H9 (cell line): ENCODE data around the gene PAQR7. TPM values are rescaled to one million over a fixed set of nuclear protein-coding genes. Genes with fewer than 3 reads are reported as not detected.
A peak's percentile ranks its signal among the peaks of the same experiment; 100 is the strongest.

ENCODE experiments used
- DNase-seq: peaks from one replicate; pipeline ENCODE4 v3.0.0-alpha.2; 2017
- H2AFZ ChIP-seq: one replicate; pipeline ENCODE4 v1.6.1; 2013; ENCODE audit warnings: mild to moderate bottlenecking, low read length, control low read depth, moderate library complexity
- H2AK5ac ChIP-seq: 2 replicates; pipeline ENCODE4 v1.6.1; 2013; ENCODE audit warnings: low read length, control low read depth, mixed read lengths; ENCODE audit not compliant: insufficient read length
- H2BK120ac ChIP-seq: one replicate; pipeline ENCODE4 v1.6.1; 2013; ENCODE audit warnings: low read depth, mild to moderate bottlenecking, low read length, control low read depth, inconsistent platforms; ENCODE audit not compliant: poor library complexity, severe bottlenecking
- H2BK12ac ChIP-seq: 2 replicates; pipeline ENCODE4 v1.6.1; 2013; ENCODE audit warnings: low read length, control low read depth, mixed read lengths, low read depth; ENCODE audit not compliant: insufficient read length
- H2BK15ac ChIP-seq: 2 replicates; pipeline ENCODE4 v1.6.1; 2013; ENCODE audit warnings: low read depth, low read length, control low read depth
- H2BK20ac ChIP-seq: one replicate; pipeline ENCODE4 v1.6.1; 2013; ENCODE audit warnings: low read depth, mild to moderate bottlenecking, low read length, control low read depth, inconsistent platforms; ENCODE audit not compliant: poor library complexity, severe bottlenecking
- H2BK5ac ChIP-seq: 2 replicates; pipeline ENCODE4 v1.6.1; 2013; ENCODE audit warnings: low read length, control low read depth, mixed read lengths; ENCODE audit not compliant: insufficient read length
- H3K14ac ChIP-seq: 2 replicates; pipeline ENCODE4 v1.6.1; 2013; ENCODE audit warnings: low read length, control low read depth; ENCODE audit not compliant: insufficient read depth
- H3K18ac ChIP-seq: 2 replicates; pipeline ENCODE4 v1.6.1; 2013; ENCODE audit warnings: low read depth, mild to moderate bottlenecking, mixed read lengths, low read length, control low read depth; ENCODE audit not compliant: insufficient read length
- H3K23ac ChIP-seq: 2 replicates; pipeline ENCODE4 v1.6.1; 2013; ENCODE audit warnings: low read length, control low read depth, mixed read lengths, low read depth; ENCODE audit not compliant: insufficient read length
- H3K23me2 ChIP-seq: 2 replicates; pipeline ENCODE4 v1.6.1; 2013; ENCODE audit warnings: low read depth, mild to moderate bottlenecking, mixed read lengths, low read length, control low read depth; ENCODE audit not compliant: insufficient read length, poor library complexity, severe bottlenecking
- H3K27ac ChIP-seq: 2 replicates; pipeline ENCODE4 v1.5.1; 2013; ENCODE audit warnings: low read length, control low read depth, mixed read lengths, low read depth; ENCODE audit not compliant: insufficient read length
- H3K27me3 ChIP-seq: 2 replicates; pipeline ENCODE4 v1.6.1; 2013; ENCODE audit warnings: low read length, control low read depth, inconsistent platforms; ENCODE audit not compliant: insufficient read depth
- H3K4ac ChIP-seq: 2 replicates; pipeline ENCODE4 v1.6.1; 2013; ENCODE audit warnings: low read depth, mild to moderate bottlenecking, control low read depth, inconsistent platforms, low read length, moderate library complexity
- H3K4me1 ChIP-seq: 2 replicates; pipeline ENCODE4 v1.6.1; 2013; ENCODE audit warnings: low read length, control low read depth, inconsistent platforms; ENCODE audit not compliant: insufficient read depth
- H3K4me2 ChIP-seq: 2 replicates; pipeline ENCODE4 v1.6.1; 2013; ENCODE audit warnings: low read length, control low read depth, mixed read lengths; ENCODE audit not compliant: insufficient read length, insufficient read depth
- H3K56ac ChIP-seq: 2 replicates; pipeline ENCODE4 v1.6.1; 2013; ENCODE audit warnings: low read depth, mild to moderate bottlenecking, mixed read lengths, low read length, control low read depth; ENCODE audit not compliant: insufficient read length
- H3K79me1 ChIP-seq: 2 replicates; pipeline ENCODE4 v1.6.1; 2013; ENCODE audit warnings: low read depth, mild to moderate bottlenecking, moderate library complexity, low read length, control low read depth, inconsistent platforms; ENCODE audit not compliant: insufficient read depth, poor library complexity, severe bottlenecking
- H3K79me2 ChIP-seq: 2 replicates; pipeline ENCODE4 v1.6.1; 2013; ENCODE audit warnings: low read length, control low read depth, inconsistent platforms; ENCODE audit not compliant: insufficient read depth
- H3K9ac ChIP-seq: 2 replicates; pipeline ENCODE4 v1.6.1; 2013; ENCODE audit warnings: low read length, control low read depth, mixed read lengths; ENCODE audit not compliant: insufficient read length; ENCODE audit errors: extremely low read depth
- H3K9me3 ChIP-seq: one replicate; pipeline ENCODE4 v1.6.1; 2013; ENCODE audit warnings: low read depth, low read length, inconsistent platforms; ENCODE audit not compliant: control insufficient read depth
- H3T11ph ChIP-seq: one replicate; pipeline ENCODE4 v1.6.1; 2013; ENCODE audit warnings: mild to moderate bottlenecking, low read length, control low read depth, inconsistent platforms
- H4K20me1 ChIP-seq: one replicate; pipeline ENCODE4 v1.6.1; 2013; ENCODE audit not compliant: control insufficient read depth, insufficient read length, insufficient read depth
- H4K5ac ChIP-seq: 2 replicates; pipeline ENCODE4 v1.6.1; 2013; ENCODE audit warnings: low read depth, mild to moderate bottlenecking, mixed read lengths, low read length, control low read depth; ENCODE audit not compliant: insufficient read length
- H4K8ac ChIP-seq: replicated peaks from 2 replicates; pipeline ENCODE4 v1.6.1; 2013; ENCODE audit warnings: low read length, control low read depth, mixed read lengths, low read depth; ENCODE audit not compliant: insufficient read length
- H4K91ac ChIP-seq: 2 replicates; pipeline ENCODE4 v1.6.1; 2013; ENCODE audit warnings: low read depth, mild to moderate bottlenecking, moderate library complexity, mixed read lengths, low read length, control low read depth; ENCODE audit not compliant: insufficient read length
- H3K27ac Mint-ChIP-seq, 3 experiments: 2 replicates in 2 of 3; 3 replicates in 1 of 3; pipeline ENCODE4 v1.8.0; 2020 to 2021; ENCODE audit warnings: mixed read lengths in 3 of 3, mild to moderate bottlenecking in 1 of 3, moderate library complexity in 1 of 3
- H3K27me3 Mint-ChIP-seq: 2 replicates; pipeline ENCODE4 v1.8.0; 2021; ENCODE audit warnings: low read depth, mild to moderate bottlenecking, moderate library complexity, mixed read lengths
- H3K36me3 Mint-ChIP-seq, 3 experiments: 2 replicates in 2 of 3; 3 replicates in 1 of 3; pipeline ENCODE4 v1.8.0; 2020 to 2021; ENCODE audit warnings: low read depth in 3 of 3, mixed read lengths in 3 of 3; ENCODE audit not compliant: insufficient read depth in 1 of 3
- H3K4me1 Mint-ChIP-seq, 2 experiments: 2 replicates each; pipeline ENCODE4 v1.8.0; 2020; ENCODE audit warnings: mixed read lengths in 2 of 2
- H3K4me3 Mint-ChIP-seq, 2 experiments: 2 replicates in 1 of 2; 3 replicates in 1 of 2; pipeline ENCODE4 v1.8.0; 2020 to 2021; ENCODE audit warnings: mild to moderate bottlenecking in 2 of 2, mixed read lengths in 2 of 2, moderate library complexity in 1 of 2
- H3K9me3 Mint-ChIP-seq, 2 experiments: 2 replicates in 1 of 2; 3 replicates in 1 of 2; pipeline ENCODE4 v1.8.0; 2020; ENCODE audit warnings: mild to moderate bottlenecking in 2 of 2, mixed read lengths in 2 of 2, moderate library complexity in 1 of 2
- WGBS: extraction: QIAGEN DNeasy Blood & Tissue Kit; methylation state at CpG from one replicate; pipeline ENCODE4 v1.1.7; 2013; ENCODE audit warnings: missing lambda C conversion rate, low lambda C conversion rate, mixed read lengths; ENCODE audit not compliant: insufficient read length; ENCODE audit errors: extremely low coverage; 5-methylcytosine and 5-hydroxymethylcytosine counted together
- total RNA-seq: library from RNA; stranded (reverse); gene quantifications from 2 replicates; pipeline ENCODE4 v1.2.1, GENCODE V29; 2021
- TF ChIP-seq, protein P1 (sequence below): fragments of 200-600 bp; sonication (generic); conservative IDR thresholded peaks from 3 replicates; pipeline ENCODE4 v1.8.0; 2021; ENCODE audit warnings: antibody characterized with exemption, mild to moderate bottlenecking

Gene PAQR7
- total RNA-seq, 1 experiment from 2014 or later, result 6.3 TPM

- TF ChIP-seq, protein P1, sequence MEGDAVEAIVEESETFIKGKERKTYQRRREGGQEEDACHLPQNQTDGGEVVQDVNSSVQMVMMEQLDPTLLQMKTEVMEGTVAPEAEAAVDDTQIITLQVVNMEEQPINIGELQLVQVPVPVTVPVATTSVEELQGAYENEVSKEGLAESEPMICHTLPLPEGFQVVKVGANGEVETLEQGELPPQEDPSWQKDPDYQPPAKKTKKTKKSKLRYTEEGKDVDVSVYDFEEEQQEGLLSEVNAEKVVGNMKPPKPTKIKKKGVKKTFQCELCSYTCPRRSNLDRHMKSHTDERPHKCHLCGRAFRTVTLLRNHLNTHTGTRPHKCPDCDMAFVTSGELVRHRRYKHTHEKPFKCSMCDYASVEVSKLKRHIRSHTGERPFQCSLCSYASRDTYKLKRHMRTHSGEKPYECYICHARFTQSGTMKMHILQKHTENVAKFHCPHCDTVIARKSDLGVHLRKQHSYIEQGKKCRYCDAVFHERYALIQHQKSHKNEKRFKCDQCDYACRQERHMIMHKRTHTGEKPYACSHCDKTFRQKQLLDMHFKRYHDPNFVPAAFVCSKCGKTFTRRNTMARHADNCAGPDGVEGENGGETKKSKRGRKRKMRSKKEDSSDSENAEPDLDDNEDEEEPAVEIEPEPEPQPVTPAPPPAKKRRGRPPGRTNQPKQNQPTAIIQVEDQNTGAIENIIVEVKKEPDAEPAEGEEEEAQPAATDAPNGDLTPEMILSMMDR, result peak; percentile 63
- Histone ChIP-seq H3K79me1 (no peaks in the 10 kb centered on the region), H4K5ac (no peak overlapping the region), H3K4ac (no peak overlapping the region), H3K79me2 (no peaks in the 10 kb centered on the region; the same call in 1 of the 2 replicates), H2BK5ac (no peak overlapping the region), H3K18ac (no peak overlapping the region), H3K27ac (no peak overlapping the region), H2BK15ac (no peak overlapping the region), H2AFZ (no peak overlapping the region), H3K9me3 (no peaks in the 10 kb centered on the region), H2AK5ac (no peak overlapping the region), H4K91ac (no peak overlapping the region), H3T11ph (no peak overlapping the region), H3K23ac (no peak overlapping the region), H3K4me1 (peaks cover 4% of the 10 kb centered on the region; the same call in 1 of the 2 replicates), H2BK12ac (no peak overlapping the region), H2BK120ac (no peak overlapping the region), H3K9ac (no peak overlapping the region), H3K4me2 (no peak overlapping the region), H3K56ac (no peak overlapping the region), H3K27me3 (no peaks in the 10 kb centered on the region), H2BK20ac (no peak overlapping the region), H3K14ac (no peak overlapping the region), H3K23me2 (peaks cover 11% of the 10 kb centered on the region), H4K8ac (no peak overlapping the region), H4K20me1 (peaks cover 3% of the 10 kb centered on the region)
- H3K36me3 Mint-ChIP-seq, result peaks cover 5 to 29% (median 27%) of the 10 kb centered on the region in 3 experiments; a peak in 6 of 7 replicates
- peaks cover 32% of the 10 kb centered on the region in 2 experiments for H3K4me1 Mint-ChIP-seq
- H3K27me3 Mint-ChIP-seq, result peaks cover 15% of the 10 kb centered on the region
- no CpG with 5 or more reads among the region's 8 CpGs for WGBS
- peak; percentile 61 for DNase-seq
- peak overlapping the region in 2 of 3 experiments; percentile 46 to 89; a peak in 5 of 7 replicates for H3K27ac Mint-ChIP-seq
- H3K9me3 Mint-ChIP-seq, result no peaks in the 10 kb centered on the region
- peak overlapping the region; percentile 95 to 97 for H3K4me3 Mint-ChIP-seq
These were observed 57.5 kb downstream of the PAQR7 start for GRCh38 chr1:25817840-25818501.
